Activated naive CD8-positive, alpha-beta T cell treated with anti-CD3 and anti-CD28 coated beads, Interleukin-2, amount 50 U/mL, for 24 hours (primary cell): ENCODE results near the gene SEMA6A.

Source experiments
- ATAC-seq: fragments of 150-1000 bp; cut with Tn5 transposase; one replicate; pipeline ENCODE4 v1.10.0; 2021
- DNase-seq: peaks from one replicate; pipeline ENCODE4 v3.0.0; 2021
- H3K27ac Mint-ChIP-seq: one replicate; pipeline ENCODE4 v1.8.0; 2021; ENCODE audit warnings: mild to moderate bottlenecking, mixed read lengths
- H3K27me3 Mint-ChIP-seq: one replicate; pipeline ENCODE4 v1.8.0; 2021; ENCODE audit warnings: mixed read lengths
- H3K36me3 Mint-ChIP-seq: one replicate; pipeline ENCODE4 v1.8.0; 2021; ENCODE audit warnings: low read depth, mixed read lengths
- H3K4me1 Mint-ChIP-seq: one replicate; pipeline ENCODE4 v1.8.0; 2021; ENCODE audit warnings: mixed read lengths
- H3K4me3 Mint-ChIP-seq: one replicate; pipeline ENCODE4 v1.8.0; 2021; ENCODE audit warnings: mild to moderate bottlenecking, moderate library complexity, mixed read lengths
- H3K9me3 Mint-ChIP-seq: one replicate; pipeline ENCODE4 v1.8.0; 2021; ENCODE audit warnings: mixed read lengths

The SEMA6A gene

DNA sequence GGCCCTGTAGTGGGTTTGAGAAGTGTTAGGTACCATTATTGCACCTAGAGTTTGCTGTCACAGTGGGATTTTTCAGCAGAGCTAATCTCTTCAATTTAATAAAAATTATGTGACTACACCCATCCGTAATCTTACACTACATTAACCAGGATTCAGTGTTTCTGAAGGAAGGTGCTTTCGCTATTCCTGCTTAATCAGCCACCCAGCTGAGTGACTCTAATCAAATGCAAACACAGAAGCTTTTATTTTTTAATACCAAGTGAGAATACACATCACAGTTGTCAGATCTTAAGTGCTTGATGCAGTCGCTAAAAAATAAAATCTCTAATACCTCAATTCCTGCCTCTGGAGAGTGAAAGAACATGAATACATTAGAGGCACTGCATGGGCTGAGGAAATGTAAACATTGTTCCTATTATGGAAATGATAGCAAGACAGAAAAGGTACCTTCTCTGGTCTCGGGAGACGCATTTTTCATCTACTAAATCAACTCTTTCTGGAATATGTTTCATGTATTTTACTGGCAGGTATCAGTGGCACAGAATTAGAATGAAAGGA, 125.7 kb downstream of the SEMA6A start:
- H3K9me3 Mint-ChIP-seq = no peaks in the 10 kb centered on the region

DNA sequence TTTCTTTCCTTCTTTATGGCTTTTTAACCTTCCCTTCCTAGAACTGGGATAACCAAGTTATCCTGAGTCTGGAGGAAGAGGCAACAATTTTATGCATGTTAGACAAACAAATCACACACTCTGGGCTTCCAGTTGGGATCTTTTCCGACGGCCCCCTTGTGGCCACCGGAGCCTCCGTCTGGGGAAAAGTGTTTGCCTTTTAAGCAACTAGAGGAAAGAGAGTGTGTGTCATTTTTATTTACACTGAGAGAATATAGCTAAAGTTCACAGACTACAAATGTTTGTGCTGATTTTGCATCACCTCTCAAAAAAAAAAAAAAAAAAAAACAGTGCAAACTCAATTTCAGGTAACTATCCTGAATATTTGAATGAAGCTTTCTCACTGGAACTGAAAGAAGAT, 126.2 kb downstream of the SEMA6A start:
- no peak for ATAC-seq
- no peak overlapping the region for H3K27ac Mint-ChIP-seq
- no peaks in the 10 kb centered on the region for H3K4me1 Mint-ChIP-seq
- no peaks in the 10 kb centered on the region for H3K9me3 Mint-ChIP-seq
- H3K27me3 Mint-ChIP-seq = no peaks in the 10 kb centered on the region
- H3K4me3 Mint-ChIP-seq = no peak overlapping the region
- no peak for DNase-seq
- peaks cover 19% of the 10 kb centered on the region for H3K36me3 Mint-ChIP-seq

More for the DNA sequence above, 125.7 kb downstream of the SEMA6A start:
- no peak for ATAC-seq
- H3K27ac Mint-ChIP-seq = no peak overlapping the region
- DNase-seq = no peak
- no peaks in the 10 kb centered on the region for H3K27me3 Mint-ChIP-seq
- peaks cover 1% of the 10 kb centered on the region for H3K4me1 Mint-ChIP-seq
- H3K4me3 Mint-ChIP-seq = no peak overlapping the region
- H3K36me3 Mint-ChIP-seq = peaks cover 19% of the 10 kb centered on the region

DNA sequence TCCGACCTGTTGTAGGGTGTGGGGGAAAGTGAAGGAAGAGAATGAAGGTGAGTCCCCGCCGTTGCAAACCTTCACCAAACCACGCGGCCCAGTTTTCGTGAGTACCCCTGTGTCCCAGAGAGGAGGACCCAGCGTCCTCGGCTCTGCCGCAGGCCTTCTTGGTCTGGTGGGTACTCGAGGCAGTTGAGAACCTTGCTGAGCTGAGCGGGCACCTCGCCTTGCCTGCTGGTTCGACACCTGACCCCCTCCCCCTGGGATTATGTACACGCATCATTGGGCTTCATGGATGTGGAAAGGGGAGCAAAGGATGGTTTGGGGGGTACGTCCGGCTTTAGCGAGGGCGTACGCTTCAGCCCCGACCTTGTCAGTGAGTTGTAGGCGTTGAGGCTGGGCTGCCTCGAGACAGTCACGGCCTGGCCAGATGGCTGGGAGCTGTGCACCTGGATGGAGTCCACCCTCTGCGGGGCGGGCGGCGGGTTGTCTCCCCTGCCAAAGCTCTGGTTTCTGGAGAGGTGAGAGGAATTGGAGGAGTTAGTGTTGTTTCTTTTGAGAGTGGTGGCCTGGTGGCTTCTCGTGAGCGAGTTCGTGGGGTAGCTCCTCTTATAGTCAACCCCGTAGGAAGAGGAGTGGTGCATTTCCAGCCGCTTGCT, 128.1 kb downstream of the SEMA6A start:
- DNase-seq = no peak
- H3K36me3 Mint-ChIP-seq = peaks cover 14% of the 10 kb centered on the region
- H3K4me1 Mint-ChIP-seq = no peaks in the 10 kb centered on the region
- no peaks in the 10 kb centered on the region for H3K9me3 Mint-ChIP-seq
- no peak for ATAC-seq
- H3K27me3 Mint-ChIP-seq = no peaks in the 10 kb centered on the region
- no peak overlapping the region for H3K4me3 Mint-ChIP-seq
- no peak overlapping the region for H3K27ac Mint-ChIP-seq

DNA sequence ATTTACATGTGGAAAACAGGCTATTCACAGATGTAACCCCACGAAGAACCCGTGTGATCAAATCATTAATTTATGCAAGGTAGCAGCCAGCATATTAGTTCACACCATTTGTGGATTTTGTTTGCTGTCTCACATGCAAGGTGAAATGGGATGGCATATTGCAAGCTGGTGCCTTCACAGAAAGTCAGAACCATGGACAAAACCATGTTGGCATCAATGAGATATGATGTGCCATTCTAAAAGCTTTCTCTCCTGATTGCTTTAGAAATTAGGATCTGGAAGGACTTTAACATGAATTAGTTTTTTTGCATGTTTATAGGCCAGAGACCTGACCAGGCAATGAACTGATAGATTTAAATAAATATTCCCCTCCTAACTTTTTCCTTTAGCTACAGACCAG, 129.3 kb downstream of the SEMA6A start:
- no peaks in the 10 kb centered on the region for H3K4me1 Mint-ChIP-seq
- H3K27me3 Mint-ChIP-seq = no peaks in the 10 kb centered on the region
- peaks cover 12% of the 10 kb centered on the region for H3K36me3 Mint-ChIP-seq
- no peak for DNase-seq
- no peaks in the 10 kb centered on the region for H3K9me3 Mint-ChIP-seq
- ATAC-seq = no peak
- no peak overlapping the region for H3K4me3 Mint-ChIP-seq
- no peak overlapping the region for H3K27ac Mint-ChIP-seq

GRCh38 chr5:116444373-116445295, 130.0 kb downstream of the SEMA6A start:
- no peaks in the 10 kb centered on the region for H3K27me3 Mint-ChIP-seq
- ATAC-seq = no peak
- no peak for DNase-seq
- peaks cover 12% of the 10 kb centered on the region for H3K36me3 Mint-ChIP-seq
- no peak overlapping the region for H3K27ac Mint-ChIP-seq
- H3K9me3 Mint-ChIP-seq = no peaks in the 10 kb centered on the region
- no peak overlapping the region for H3K4me3 Mint-ChIP-seq
- H3K4me1 Mint-ChIP-seq = no peaks in the 10 kb centered on the region

- H3K27ac Mint-ChIP-seq = no peak overlapping the region
- no peak for ATAC-seq
- H3K27me3 Mint-ChIP-seq = no peaks in the 10 kb centered on the region
- DNase-seq = no peak
- H3K9me3 Mint-ChIP-seq = no peaks in the 10 kb centered on the region
- peaks cover 9% of the 10 kb centered on the region for H3K36me3 Mint-ChIP-seq
- no peak overlapping the region for H3K4me3 Mint-ChIP-seq
- no peaks in the 10 kb centered on the region for H3K4me1 Mint-ChIP-seq
Observed at GRCh38 chr5:116442931-116443551, 131.6 kb downstream of the SEMA6A start.

GRCh38 chr5:116442095-116442534, 132.5 kb downstream of the SEMA6A start:
- ATAC-seq (no peak), DNase-seq (no peak)
- Mint-ChIP-seq H3K9me3 (no peaks in the 10 kb centered on the region), H3K36me3 (peaks cover 9% of the 10 kb centered on the region), H3K27me3 (no peaks in the 10 kb centered on the region), H3K4me3 (no peak overlapping the region), H3K27ac (no peak overlapping the region), H3K4me1 (no peaks in the 10 kb centered on the region)

DNA sequence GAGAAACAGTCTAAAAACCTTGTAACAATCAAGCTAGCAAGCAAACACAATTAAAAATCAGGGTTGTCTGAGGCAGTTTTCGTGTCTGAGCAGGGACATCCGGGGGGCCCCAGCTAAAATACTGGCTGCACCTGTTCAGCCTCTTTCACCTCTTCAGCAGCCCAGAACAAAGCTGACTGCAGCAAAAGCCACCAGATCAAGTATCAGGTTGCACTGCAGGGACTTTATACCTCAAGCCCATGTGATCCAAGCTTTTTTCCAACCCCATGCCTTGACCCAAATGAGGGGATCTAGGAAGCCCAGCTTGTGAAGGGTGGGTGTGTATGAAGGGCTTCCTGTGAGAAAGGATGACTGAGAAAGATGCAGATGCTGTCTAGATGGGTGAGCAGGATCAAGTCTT, 133.4 kb downstream of the SEMA6A start:
- Mint-ChIP-seq H3K27me3 (no peaks in the 10 kb centered on the region), H3K4me3 (no peak overlapping the region), H3K27ac (no peak overlapping the region), H3K4me1 (no peaks in the 10 kb centered on the region), H3K9me3 (no peaks in the 10 kb centered on the region), H3K36me3 (peaks cover 4% of the 10 kb centered on the region)
- no peak for ATAC-seq
- DNase-seq = no peak

GRCh38 chr5:116440457-116441001, 134.1 kb downstream of the SEMA6A start:
- Mint-ChIP-seq H3K27me3 (no peaks in the 10 kb centered on the region), H3K4me1 (no peaks in the 10 kb centered on the region), H3K27ac (no peak overlapping the region), H3K36me3 (peaks cover 2% of the 10 kb centered on the region), H3K4me3 (no peak overlapping the region), H3K9me3 (no peaks in the 10 kb centered on the region)
- DNase-seq (no peak), ATAC-seq (no peak)

- no peak for ATAC-seq
- Mint-ChIP-seq H3K4me3 (no peak overlapping the region), H3K36me3 (peaks cover 2% of the 10 kb centered on the region), H3K27me3 (no peaks in the 10 kb centered on the region), H3K4me1 (no peaks in the 10 kb centered on the region), H3K27ac (no peak overlapping the region), H3K9me3 (no peaks in the 10 kb centered on the region)
- DNase-seq = no peak
Observed at GRCh38 chr5:116439905-116440304, 134.7 kb downstream of the SEMA6A start.

DNA sequence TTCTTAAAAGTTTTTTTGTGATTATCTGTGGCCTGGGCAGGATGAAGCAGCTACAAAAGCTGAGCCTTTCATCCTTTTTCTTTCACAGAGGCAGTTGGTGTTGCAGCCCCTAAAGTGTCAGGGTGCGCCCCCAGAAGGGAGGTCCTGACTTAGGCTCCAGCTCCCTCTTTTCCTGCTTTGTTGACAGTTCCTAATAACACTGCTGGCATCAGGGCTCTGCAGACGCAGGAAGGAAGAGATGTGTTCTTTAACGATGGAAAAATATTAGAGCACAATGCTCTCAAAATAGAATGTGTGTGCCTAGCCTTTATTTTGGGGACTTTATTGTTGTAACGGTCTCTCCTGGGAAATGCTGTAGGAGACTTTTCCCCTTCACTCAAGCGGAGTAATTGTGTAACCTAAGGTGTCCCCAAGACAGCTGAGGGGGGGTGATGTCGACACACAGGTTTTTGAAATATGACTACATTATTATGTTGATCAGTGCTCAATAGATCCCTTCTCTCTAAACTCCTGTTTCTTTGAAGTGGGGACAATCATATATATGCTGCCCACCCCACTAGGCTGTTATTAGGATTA, 135.6 kb downstream of the SEMA6A start:
- ATAC-seq (no peak), DNase-seq (no peak)
- H3K4me3 Mint-ChIP-seq = no peak overlapping the region
- H3K9me3 Mint-ChIP-seq = no peaks in the 10 kb centered on the region
- H3K27me3 Mint-ChIP-seq = no peaks in the 10 kb centered on the region
- no peaks in the 10 kb centered on the region for H3K4me1 Mint-ChIP-seq
- H3K27ac Mint-ChIP-seq = no peak overlapping the region
- H3K36me3 Mint-ChIP-seq = peaks cover 3% of the 10 kb centered on the region

GRCh38 chr5:116437922-116438578, 136.6 kb downstream of the SEMA6A start:
- Mint-ChIP-seq H3K4me3 (no peak overlapping the region), H3K27ac (no peak overlapping the region), H3K27me3 (no peaks in the 10 kb centered on the region), H3K4me1 (no peaks in the 10 kb centered on the region), H3K36me3 (peaks cover 3% of the 10 kb centered on the region), H3K9me3 (no peaks in the 10 kb centered on the region)
- no peak for DNase-seq
- ATAC-seq = no peak

DNA sequence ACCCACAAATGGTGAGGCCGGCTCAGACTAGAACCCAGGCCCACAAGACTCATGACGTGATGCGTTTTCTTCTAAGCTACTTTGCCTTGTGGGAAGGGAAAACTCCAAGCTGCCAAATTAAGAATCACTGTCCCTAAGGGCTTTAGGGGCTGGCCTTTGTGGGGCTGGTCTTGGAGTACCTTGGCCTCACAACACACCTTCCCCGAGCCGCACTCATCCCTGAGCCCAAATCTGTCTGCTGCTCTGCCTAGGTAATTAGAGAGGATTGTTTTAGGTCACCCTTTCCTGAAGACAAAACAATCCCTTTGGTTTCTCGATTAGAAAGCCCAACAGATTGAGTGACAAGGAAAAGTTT, 137.3 kb downstream of the SEMA6A start:
- no peaks in the 10 kb centered on the region for H3K9me3 Mint-ChIP-seq
- peaks cover 3% of the 10 kb centered on the region for H3K36me3 Mint-ChIP-seq
- no peak overlapping the region for H3K4me3 Mint-ChIP-seq
- no peaks in the 10 kb centered on the region for H3K27me3 Mint-ChIP-seq
- no peak for ATAC-seq
- no peak overlapping the region for H3K27ac Mint-ChIP-seq
- no peaks in the 10 kb centered on the region for H3K4me1 Mint-ChIP-seq
- DNase-seq = no peak
